GM18909 (cell line): ENCODE measurements around the gene NELFA.
"Not testable (repeated sequence)": the region's sequence is repeated elsewhere in the genome, so short reads cannot be mapped to it uniquely, and the experiment has no call there.

Experiments used
- ATAC-seq: cut with Tn5 transposase; IDR thresholded peaks from one replicate; pipeline ENCODE4 v1.9.1; 2021; ENCODE audit warnings: mild to moderate bottlenecking; ENCODE audit not compliant: unreplicated experiment, poor library complexity

NELFA gene

DNA sequence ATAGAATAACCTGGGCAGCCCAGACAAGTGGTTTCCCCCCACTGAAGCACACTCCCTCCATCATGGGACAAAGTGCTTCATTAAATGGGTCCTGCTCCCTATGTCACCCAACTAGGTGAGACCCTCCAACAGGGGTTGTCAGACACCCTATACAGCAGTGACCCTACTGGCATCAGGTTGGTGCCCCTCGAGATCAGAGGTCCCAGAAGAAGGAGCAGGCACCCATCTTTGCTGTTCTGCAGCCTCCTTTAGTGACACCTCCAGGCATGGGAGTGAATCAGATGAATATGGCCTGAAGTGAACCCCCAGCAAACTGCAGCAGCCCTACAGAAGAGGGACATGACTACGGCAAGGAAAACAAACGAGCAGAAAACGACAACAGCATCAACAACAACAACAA is 11.1 kb downstream of the NELFA start:
- no peak for ATAC-seq

DNA sequence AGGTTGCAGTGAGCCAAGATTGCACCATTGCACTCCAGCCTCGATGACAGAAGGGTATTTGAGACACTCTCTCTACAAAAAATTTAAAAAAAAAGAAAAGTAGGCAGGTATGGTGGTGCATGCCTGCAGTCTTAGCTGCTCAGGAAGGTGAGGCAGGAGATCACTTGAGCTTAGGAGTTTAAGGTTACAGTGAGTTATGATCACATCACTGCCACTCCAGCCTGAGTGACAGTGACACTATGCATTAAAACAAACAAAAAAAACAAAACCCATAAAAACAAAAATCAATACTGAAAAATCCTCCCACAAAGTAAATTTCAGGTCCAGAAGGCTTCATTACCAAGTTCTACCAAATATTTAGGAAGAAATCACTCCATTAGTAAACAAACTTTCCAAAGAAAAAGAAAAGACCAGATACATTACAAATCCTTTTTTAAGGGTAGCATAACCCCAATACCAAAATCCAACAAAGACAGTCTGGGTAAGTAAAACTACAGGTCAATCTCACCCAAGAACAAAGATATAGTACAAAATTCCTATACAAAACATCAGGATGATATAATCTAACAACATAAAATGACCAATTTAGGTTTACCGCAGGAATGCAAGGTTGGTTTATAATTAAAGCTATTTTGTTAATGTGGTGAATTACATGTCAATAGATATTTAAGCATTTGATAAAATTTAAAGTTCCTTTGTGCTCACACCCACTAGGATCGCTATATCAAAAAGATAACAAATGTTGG is 11.7 kb downstream of the NELFA start:
- ATAC-seq = no peak

DNA sequence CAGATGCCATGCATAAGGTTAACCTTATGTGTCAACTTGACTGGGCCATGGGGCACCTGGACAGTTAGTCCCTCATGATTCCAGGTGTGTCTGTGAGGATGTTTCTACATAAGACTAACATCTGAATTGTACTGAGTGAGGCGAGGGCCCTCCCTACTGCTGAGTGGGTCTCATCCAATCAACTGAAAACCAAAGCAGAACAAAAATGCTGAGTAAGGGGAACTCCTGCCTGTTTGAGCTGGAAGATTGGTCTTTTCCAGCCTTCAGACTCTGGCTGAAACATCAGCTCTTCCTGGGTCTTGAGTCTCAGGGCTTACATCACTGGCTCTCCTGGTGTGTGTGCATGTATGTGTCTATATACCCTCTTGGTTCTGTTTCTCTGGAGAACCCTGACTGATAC is 13.8 kb downstream of the NELFA start:
- no peak for ATAC-seq

DNA sequence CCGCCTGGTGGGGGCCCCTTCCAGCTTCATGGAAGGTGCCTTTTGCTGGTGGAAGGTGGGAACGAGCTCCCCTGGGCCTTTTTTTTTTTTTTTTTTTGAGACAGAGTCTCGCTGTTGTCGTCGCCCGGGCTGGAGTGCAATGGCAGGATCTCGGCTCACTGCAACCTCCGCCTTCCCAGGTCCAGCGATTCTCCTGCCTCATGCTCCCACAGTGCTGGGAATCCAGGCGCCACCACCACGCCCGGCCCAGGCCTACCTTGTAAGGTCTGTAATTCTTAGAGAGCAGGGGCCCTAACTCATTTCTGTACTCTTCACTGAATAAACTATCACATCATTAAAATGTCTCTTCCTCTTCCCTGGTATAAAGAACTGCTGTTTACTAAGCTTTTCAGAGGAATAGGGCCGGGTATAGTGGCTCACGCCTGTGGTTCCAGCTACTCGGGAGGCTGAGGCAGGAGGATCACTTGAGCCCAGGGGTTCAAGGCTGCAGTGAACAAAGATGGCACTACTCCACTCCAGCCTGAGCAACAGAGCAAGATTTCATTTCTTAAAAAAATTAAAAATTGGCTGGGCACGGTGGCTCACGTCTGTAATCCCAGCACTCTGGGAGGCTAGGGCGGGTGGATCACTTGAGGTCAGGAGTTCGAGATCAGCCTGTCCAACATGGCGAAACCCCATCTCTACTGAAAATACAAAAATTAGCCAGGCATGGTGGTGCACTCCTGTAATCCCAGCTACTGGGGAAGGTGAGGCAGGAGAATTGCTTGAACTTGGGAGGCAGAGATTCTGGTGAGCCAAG is 14.9 kb downstream of the NELFA start:
- not testable (repeated sequence) for ATAC-seq

DNA sequence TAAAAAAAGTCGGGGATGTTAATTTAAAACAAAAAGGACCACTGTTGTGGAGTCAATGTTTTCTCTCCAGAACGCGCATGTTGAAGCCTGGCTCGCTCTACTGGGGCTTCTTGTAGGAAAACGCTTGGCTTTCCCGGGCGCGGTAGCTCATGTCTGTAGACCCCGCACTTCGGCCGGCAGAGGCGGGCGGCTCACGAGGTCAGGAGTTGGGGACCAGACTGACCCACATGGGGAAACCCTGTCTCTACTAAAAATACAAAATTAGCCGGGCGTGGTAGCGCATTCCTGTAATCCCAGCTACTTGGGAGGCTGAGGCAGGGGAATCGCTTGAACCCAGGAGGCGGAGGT is 15.6 kb downstream of the NELFA start:
- no peak for ATAC-seq

DNA sequence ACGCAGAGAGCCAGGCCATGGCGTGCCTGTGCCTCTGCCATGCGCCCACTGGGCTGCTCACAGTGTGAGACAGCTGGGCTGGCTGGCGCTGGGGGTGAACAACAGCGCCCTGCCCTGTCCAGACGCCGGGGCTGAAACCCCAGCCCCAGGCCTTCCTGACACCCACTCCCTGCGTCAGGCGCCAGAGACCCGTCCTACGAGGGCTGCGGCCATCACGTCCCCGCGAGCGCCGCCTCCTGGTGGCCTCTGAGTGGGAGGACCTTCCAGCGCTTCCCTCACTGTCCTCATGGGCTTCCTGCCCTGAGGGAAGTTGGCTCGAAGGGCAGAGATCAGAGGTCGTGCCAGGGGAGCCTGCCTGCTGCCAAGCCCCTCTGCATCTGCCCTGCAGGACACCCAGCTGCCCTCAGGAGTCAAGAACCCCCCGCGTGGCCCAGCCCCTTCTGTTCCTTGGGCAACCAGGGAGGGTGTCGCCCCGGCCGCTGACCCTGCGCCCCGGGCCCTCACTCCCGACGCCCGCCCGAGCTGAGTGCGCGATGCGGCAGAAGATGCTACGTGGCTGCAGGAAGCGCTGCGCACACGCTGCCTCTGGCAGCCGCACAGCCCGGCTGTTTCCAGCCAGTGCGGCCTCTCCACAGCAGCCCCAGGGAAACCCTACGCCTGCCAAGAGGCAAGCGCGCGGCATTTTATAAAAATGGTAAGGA is 16.2 kb downstream of the NELFA start:
- ATAC-seq = no peak

DNA sequence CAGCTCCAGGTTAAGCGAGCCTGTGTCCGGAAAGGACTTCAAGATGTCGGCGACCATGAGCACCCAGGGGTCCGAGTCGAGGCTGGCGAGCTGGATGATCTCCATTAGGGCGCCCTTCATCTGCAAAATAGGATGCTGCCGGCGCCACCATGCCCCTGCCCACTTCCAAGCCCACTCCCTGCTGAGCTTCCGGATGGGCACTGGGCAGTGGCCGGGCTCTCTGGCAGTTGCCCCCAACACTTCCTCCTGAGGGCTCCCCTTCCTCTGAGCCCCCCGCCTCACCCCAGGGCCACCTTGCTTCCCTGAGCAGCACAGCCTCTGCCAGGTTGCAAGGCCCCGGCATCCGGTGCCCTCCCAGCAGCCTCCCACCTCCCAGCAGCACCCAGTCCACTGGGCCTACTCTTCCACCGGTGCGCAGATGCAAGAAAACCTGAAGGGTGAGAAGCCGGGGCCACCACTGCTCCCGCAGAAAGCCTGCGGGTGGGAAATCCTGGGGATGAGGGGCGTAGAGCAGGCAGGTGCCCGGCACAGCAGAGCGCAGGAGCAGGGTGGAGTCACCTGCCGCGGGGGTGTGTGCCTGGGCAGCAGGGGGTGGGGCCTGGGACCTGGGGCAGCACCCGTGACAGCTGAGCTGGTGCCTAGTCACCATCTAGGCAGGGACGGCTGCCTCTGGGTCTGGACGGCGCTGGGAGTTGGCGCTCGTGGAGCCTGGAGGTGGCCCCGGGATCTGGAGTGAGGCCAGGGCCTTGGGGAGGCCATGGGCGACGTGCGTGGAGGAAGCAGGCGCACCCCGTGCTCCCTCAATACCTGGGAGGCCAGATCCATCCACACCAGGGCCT is 17.0 kb downstream of the NELFA start:
- no peak for ATAC-seq

DNA sequence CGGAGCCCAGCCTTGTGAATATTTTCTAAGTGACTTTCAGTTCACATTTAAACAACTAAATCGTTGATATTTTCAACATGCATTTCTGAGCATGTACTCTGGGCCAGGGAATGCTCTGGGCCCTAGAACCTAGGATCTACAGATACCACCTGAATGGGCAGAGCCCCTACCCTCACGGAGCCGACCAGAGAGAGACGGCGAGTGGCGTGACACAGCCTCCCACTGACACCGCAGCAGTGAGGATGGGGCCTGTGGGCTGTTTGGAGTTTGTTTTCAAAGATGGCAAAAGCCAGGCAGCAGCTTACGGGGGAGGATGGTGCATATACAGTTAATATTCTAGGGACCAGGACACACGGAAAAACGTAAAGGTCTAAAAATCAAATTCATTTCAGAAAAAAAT is 17.7 kb downstream of the NELFA start:
- no peak for ATAC-seq

DNA sequence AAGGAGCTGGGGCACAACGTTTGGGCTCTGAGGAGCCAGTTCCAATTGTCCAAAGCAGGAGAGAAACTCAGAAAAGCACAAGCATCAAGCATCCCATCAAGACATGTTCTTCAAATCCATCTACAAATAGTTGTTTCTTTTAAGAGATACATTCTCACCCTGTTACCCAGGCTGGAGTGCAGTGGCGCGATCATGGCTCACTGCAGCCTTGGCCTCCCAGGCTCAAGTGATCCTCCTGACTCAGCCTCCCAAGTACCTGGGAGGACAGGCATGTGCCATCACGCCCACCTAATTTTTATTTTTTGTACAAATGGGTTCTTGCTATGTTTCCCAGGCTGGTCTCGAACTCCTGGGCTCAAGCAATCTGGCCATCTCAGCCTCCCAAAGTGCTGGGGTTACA is 18.1 kb downstream of the NELFA start:
- no peak for ATAC-seq

DNA sequence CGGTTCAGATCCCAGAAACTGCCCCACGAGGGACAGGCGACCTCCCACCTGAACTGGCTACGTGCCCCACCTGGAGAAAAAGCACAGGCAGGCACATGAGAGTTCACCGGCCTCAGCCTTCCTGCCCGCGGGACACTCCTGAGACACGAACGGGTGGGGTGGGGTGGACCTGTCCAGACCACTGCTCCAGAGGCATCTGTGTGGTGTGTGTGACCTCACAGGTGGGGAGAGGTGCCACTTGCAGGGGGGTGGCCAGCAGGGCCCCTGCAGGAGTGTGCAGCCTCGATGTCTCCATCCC is 18.5 kb downstream of the NELFA start:
- no peak for ATAC-seq

DNA sequence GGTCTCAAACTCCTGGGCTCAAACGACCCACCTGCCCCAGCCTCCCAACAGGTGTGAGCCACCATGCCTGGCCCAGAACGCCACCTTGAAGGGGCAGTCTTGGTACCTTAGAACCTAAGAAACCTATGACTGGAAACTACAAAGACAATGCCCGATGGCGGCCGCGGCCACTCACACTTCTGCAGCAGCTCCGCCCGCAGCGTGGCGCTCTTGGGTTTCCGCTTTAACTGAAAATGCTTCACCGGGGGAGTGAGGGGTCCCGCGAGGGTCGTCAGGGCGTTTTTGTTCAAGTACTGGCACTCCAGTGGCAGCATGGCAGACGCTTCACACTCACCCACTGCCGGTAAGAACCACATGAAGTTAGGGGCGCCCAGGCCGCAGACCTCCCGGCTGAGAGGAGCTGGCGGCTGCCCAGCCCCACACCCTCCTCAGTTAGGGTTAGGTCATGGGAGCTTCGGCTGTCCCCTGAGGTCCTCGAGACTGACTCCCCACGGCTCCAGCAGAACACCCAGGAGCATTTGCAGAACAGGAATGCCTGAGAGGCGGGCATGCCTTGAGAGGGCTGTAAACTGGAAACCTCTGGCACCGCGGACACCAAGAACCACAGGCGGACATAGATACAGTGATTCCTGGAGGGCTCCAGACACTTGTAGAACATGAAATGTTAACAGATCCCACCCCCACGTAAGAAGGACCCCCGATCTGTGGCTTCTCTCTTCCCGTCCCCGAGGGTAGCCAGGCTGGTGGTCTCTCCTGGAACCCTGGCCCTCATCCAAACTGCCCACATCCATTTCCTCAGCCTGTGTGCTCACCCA is 19.0 kb downstream of the NELFA start:
- no peak for ATAC-seq

DNA sequence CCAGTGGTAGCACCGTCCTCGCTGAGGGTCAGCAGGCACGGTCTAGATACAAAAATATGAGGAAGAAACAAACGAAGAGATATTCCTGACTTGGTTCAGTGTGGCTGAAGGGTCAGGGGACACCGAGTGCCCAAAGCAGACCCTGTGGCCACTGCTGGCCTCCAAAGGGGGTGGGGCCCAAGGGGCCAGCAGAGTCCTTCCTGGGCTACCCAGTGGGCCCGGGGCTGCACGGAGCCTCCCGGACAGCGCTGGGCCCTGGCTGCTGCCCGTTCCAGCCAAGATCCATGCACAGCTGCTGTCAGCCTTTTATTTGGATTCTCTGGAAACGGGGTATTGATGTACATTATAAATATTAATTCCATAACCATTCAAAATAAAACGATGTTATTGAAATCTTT is 20.4 kb downstream of the NELFA start:
- ATAC-seq = no peak

DNA sequence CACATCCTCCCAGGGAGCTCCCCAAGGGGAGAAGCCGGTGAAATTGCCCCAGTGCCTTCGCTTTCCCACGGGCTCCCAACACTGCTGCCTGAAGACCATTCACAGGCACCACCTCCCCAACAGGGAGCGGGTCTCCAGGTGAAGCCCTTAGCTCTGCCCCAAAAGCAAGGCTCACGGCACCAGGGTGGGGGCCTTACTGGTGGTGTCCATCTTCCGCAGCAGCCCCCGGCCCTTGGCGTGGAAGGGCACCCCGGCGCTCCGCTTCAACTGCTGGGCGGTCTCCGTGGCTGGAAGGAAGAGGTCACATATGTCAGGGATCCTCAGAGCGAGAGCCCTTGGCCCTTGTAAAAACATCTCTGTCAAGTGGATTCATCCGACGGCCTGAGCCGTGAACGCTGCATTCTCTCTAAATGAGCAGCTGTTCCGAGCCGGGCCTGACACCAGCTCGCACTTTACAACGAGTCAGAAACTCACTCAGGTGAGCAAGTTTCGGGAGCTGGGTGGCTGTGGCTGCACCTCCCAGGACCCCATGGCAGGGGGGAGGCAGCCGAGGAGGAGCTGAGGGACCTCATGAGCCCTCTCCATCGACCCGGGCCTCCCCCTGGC is 20.9 kb downstream of the NELFA start:
- ATAC-seq = no peak

DNA sequence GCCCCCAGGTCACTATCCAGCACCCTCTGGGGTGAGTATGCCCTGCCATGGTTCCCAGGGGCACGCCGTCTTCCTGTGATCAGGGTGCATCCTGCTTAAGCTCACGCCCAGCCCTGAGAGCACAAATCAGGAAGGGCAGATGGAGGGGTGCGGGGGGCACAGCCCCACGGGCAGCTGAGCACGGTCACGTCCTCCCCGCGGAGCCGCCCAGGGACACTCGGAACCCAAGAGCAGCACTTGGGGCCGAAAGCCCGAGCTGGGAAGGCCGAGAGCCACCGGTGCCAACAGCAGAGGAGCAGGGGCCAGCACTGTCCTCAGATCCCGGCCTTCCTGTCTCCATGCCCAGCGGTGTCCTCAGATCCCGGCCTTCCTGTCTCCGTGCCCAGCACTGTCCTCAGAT is 21.5 kb downstream of the NELFA start:
- ATAC-seq = no peak

DNA sequence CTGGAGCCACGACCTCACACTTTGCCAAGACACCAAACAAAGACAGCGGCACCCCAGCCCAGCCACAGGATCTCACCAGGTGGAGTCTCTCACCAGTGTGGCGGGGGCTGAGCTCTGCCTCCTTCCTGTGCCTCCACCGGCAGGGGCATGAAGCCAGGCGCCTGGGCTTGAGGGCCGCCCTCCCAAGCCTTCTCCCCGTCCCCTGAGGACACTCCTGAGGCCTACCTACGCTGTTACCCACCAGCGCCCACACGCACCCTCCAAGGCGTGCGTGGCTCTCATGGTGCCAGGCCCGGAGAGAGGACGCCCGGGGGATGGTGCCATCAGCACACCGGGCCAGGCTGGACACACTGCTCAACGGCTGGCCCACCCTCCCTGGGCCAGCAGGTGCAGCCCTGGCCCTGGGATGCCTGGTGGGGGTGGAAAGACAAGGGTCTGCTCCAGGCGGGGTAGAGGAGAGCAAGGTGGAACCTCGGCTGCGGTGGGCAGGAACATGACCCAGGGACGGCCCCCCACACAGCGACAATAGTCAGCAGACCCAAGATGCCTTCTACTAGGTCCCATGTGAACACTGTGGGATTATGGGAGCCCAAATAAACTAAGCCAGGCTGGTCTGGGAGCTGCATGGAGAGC is 22.1 kb downstream of the NELFA start:
- ATAC-seq = no peak

DNA sequence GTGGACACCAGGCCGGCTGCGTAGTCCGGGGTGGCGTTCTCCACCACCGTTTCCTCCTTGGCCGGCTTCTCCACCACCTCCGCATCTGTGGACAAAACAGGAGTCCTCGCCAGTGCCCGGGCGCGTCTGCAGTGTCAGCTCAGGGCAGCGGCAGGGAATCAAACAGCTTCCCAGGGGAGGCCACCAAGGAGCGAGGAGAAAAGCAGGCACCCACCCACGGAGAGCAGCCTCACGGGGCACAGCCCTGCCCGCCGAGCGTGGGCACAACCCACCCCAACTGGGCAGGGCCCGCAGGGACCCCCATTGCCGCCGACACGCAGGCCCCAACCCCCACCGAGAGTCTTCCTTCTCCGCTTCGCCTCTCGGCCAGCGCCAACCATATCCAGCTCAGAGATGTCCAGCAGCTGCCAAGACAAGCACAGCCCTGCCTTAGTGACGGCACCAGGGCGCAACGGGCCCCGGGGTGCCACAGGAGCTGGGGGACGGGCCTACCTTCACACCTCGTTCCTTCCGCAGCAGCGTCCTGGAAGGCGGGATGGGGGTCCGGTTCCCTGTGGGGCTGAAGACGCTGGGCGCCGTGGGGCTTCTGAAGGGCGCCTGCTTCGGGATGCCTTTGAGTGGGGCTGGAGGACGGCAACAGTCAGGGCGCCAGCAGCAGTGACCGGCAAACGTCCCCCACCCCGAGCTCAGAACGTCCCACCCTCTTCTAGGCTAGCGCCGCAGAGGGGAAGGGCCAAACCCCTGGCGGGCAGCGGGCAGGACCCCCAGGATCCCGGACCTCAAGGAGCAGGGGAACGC is 22.8 kb downstream of the NELFA start:
- no peak for ATAC-seq

DNA sequence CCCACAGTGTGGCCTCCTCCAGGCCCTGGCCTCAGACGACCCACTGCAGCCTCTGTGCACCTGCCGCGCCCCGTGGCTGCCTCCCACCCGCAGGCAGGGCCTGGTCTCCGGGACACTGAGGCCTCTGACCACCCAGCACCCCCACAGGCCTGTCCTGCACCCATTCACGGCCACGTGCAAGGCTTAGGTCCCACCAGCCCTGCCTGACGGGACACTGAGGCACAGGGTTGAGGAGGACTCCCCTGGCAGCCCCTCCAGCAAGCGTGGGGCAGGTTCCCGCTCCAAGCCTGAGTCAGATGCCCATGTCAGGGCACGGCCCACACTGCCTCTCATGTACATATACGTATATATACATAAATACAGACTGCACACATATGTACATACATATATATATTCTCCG is 23.5 kb downstream of the NELFA start:
- no peak for ATAC-seq
